Activated naive CD4-positive, alpha-beta T cell treated with anti-CD3 and anti-CD28 coated beads, Interleukin-2, amount 10 ng/mL, durations not matched to agents 7 days and 5 days (primary cell): ENCODE measurements around the gene DCAF12.
"Not testable (repeated sequence)": the region's sequence is repeated elsewhere in the genome, so short reads cannot be mapped to it uniquely, and the experiment has no call there.

Experiments used
- CTCF ChIA-PET: fragments of 350-600 bp; sonication (Branson Sonifier 250); formaldehyde crosslinking; loops from one replicate; lab custom pipeline; 2021; ENCODE audit warnings: antibody characterized with exemption; lab: Charles Lee
- DNase-seq: peaks from one replicate; pipeline ENCODE4 v3.0.0-alpha.2; 2020
- H3K27ac Mint-ChIP-seq: one replicate; pipeline ENCODE4 v1.8.0; 2021; ENCODE audit warnings: mild to moderate bottlenecking, moderate library complexity, mixed read lengths
- H3K27me3 Mint-ChIP-seq: one replicate; pipeline ENCODE4 v1.8.0; 2021; ENCODE audit warnings: mild to moderate bottlenecking, mixed read lengths
- H3K36me3 Mint-ChIP-seq: one replicate; pipeline ENCODE4 v1.8.0; 2021; ENCODE audit warnings: mixed read lengths
- H3K4me1 Mint-ChIP-seq: one replicate; pipeline ENCODE4 v1.8.0; 2021; ENCODE audit warnings: mixed read lengths
- H3K4me3 Mint-ChIP-seq: one replicate; pipeline ENCODE4 v1.8.0; 2021; ENCODE audit warnings: mild to moderate bottlenecking, moderate library complexity, mixed read lengths
- H3K9me3 Mint-ChIP-seq: one replicate; pipeline ENCODE4 v1.8.0; 2021; ENCODE audit warnings: mixed read lengths

Gene DCAF12

DNA sequence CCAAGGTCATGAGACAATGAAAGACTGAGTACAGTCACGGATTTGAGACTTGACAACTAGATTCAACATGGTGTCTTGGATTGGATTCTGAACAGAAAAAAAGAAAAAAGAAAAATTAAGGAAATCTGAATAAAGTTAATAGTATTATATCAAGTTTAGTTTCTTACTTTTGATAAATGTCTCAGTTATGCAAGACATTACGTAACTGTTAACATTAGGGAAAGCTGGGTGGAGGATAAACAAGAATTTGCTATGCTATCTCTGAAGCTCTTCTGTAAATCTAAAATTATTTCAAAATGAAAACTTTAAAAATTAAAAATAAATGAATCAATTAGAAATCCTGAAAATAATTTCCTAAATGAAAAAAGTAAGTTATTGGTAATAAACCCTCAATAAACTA, 14.4 kb upstream of the DCAF12 start:
- no peak overlapping the region for H3K4me3 Mint-ChIP-seq
- H3K9me3 Mint-ChIP-seq: no peaks in the 10 kb centered on the region
- no peaks in the 10 kb centered on the region for H3K27me3 Mint-ChIP-seq
- H3K36me3 Mint-ChIP-seq: no peaks in the 10 kb centered on the region
- H3K4me1 Mint-ChIP-seq: peaks cover 8% of the 10 kb centered on the region
- no peak for DNase-seq
- H3K27ac Mint-ChIP-seq: no peak overlapping the region
- CTCF ChIA-PET: no interaction called here

DNA sequence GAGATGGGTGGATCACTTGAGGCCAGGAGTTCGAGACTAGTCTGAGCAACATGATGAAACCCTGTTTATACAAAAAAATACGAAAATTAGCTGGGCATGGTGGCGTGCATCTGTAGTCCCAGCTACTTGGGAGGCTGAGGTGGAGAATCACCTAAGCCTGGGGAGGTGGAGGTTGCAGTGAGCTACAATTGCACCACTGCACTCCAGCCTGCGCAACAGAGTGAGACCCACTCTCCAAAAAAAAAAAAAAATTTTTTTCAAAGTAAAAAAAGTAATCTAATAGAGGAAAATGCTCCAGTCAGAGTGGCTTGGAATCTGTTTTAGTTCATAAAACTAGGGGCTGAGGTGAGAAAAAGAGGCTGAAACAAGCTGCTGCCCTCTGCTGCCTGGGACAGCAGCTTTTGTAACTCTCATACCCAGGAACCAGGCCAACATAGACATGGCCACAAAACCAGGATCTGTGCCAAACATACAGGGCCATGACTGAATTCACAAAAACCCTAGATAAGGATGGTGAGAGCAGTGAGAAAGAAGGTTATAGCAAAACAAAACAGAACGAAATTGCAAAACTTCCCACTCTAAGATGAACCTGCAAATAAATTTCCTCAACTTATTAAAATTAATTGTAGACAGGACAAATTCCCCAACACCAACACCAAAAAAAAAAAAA, 13.1 kb upstream of the DCAF12 start:
- Mint-ChIP-seq H3K9me3 (no peaks in the 10 kb centered on the region), H3K27me3 (no peaks in the 10 kb centered on the region), H3K4me1 (peaks cover 8% of the 10 kb centered on the region), H3K4me3 (no peak overlapping the region), H3K27ac (no peak overlapping the region), H3K36me3 (no peaks in the 10 kb centered on the region)
- no peak for DNase-seq
- CTCF ChIA-PET: interaction anchor here (0.7 kb wide), 2 partner anchors 10 to 31 kb away, joined by 3 to 4 read pairs; no protein-coding TSS in a partner anchor

DNA sequence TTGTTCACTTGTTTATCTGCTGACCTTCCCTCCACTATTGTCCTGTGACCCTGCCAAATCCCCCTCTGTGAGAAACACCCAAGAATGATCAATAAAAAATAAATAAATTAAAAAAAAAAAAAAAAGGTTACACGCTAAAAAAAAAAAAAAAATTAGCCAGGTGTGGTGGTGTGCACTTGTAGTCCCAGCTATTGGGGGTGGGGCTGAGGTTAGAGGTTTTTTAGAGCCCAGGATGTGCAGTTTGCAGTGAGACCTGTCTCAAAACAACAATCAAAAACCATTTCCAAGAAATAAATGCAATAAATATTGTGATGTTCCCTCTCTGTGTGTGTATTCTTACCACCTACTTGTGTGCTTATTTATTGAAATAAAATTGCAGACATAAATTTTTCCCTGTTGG, 12.1 kb upstream of the DCAF12 start:
- peak; percentile 53 for DNase-seq
- H3K27me3 Mint-ChIP-seq, H3K36me3 Mint-ChIP-seq, H3K4me3 Mint-ChIP-seq, H3K4me1 Mint-ChIP-seq, H3K27ac Mint-ChIP-seq, H3K9me3 Mint-ChIP-seq, CTCF ChIA-PET: not testable (repeated sequence)

DNA sequence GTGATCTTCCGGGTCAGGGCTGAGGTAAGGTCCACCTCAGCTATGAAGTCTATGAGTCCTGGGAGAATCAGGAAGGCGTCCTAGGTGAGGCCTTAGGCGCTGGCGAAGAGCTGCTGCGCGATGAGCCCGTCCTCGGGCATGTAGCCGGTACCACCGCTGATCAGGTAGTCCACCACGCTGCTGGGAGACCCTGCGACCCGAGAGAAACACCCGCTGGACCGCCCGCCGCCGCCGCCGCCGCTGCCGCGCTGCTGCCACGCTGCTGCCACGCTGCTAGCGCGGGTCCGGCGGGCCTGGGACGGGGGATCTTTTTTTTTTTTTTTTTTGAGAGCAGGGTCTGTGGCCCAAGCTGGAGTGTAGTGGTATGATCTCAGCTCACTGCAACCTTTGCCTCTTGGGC, 8.0 kb upstream of the DCAF12 start:
- DNase-seq: no peak
- H3K4me1 Mint-ChIP-seq: peaks cover 5% of the 10 kb centered on the region
- no peak overlapping the region for H3K4me3 Mint-ChIP-seq
- H3K9me3 Mint-ChIP-seq: no peaks in the 10 kb centered on the region
- H3K36me3 Mint-ChIP-seq: no peaks in the 10 kb centered on the region
- no peaks in the 10 kb centered on the region for H3K27me3 Mint-ChIP-seq
- H3K27ac Mint-ChIP-seq: no peak overlapping the region
- CTCF ChIA-PET: no interaction called here

DNA sequence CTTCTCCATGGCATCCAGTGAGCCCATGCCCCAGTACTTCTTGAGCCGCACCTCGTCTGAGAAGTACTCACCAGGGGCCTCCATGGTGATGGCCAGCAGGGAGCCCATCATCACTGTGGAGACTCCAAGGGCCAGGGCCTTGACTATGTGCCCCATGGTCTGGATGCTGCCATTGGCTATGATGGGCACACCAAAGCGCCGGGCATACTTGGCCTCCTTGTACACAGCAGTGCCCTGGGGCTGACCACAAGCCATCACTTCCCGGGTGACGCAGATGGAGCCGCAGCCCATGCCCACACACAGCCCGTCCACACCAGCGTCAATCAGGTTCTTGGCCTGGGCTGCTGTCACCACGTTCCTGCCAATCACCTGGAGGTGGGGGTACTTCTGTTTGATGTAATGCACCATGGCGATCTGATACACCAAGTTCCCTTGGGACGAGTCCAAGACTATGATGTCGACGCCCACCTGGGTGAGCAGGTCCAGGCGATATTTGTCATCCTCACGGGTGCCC, 7.0 kb upstream of the DCAF12 start:
- Mint-ChIP-seq H3K4me3 (no peak overlapping the region), H3K27me3 (no peaks in the 10 kb centered on the region), H3K9me3 (no peaks in the 10 kb centered on the region), H3K36me3 (no peaks in the 10 kb centered on the region), H3K27ac (no peak overlapping the region), H3K4me1 (no peaks in the 10 kb centered on the region)
- DNase-seq: no peak
- CTCF ChIA-PET: no interaction called here

DNA sequence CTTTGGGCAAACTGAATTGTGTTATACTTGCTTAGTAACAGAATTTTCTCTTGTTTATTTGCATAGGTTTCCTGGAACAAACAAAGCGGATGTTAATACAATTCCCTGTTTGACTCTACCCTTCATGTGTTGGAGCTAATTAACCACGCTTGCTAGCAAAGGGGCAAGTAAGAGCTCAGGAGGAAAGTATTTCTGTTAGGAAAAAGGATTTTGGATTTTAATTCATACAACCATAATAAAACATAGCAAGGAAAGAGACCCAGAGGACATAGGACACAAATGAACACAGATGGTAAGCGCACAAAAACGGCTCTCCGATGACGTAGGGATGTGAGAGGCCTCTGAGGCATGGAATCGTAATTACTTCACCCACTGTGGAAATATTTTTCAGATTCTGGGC, 5.1 kb upstream of the DCAF12 start:
- Mint-ChIP-seq H3K4me1 (peaks cover 6% of the 10 kb centered on the region), H3K9me3 (no peaks in the 10 kb centered on the region), H3K4me3 (no peak overlapping the region), H3K36me3 (no peaks in the 10 kb centered on the region), H3K27me3 (peaks cover 1% of the 10 kb centered on the region), H3K27ac (no peak overlapping the region)
- CTCF ChIA-PET: no interaction called here
- DNase-seq: no peak

DNA sequence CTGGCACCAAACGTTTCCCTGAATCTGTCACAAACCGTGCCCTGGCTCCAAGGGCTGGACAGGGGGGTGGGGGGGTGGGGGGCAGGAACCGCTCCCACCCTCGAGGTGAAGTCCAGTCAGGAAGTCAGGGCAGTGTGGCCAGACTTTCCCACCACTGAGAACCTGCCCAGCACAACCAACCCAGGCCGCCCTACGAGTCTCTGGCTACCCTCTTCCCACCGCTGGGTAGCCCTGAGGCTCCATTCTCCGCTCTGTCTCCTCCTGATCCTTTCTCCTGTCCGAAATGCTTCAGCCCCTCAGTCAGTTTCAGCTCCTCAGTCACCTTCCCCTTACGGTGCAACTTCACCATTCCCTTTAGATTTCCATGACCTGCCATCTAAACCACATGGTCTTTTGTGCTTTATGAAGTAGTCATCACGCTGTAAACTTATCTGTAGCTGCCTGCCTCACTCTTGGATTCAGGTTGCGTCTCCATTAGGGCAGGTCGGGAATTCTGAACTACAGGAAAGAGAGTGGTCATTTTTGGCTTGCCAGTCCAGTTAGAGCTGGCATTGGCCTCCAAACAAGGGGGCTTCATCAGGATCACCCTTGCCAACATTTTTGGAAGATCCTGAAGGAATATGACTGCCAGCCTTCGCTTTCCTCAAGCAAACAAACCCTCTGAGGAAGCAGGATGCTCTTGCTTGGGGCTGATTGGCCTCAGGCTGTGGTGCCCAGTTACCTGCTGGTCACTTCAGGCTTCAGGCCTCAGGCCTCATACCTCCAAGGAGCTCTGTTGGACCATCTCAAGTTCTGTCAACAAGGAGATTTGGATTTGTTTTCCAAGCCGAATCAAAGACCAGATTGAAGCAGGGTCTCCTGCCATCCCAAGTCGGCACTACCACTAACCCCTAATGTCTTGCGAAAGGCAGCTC, 794 bp upstream of the DCAF12 start:
- no peak for DNase-seq
- peaks cover 3% of the 10 kb centered on the region for H3K27me3 Mint-ChIP-seq
- no peaks in the 10 kb centered on the region for H3K9me3 Mint-ChIP-seq
- H3K4me1 Mint-ChIP-seq: peaks cover 34% of the 10 kb centered on the region
- H3K27ac Mint-ChIP-seq: peak overlapping the region; percentile 96
- peak overlapping the region; percentile 96 for H3K4me3 Mint-ChIP-seq
- CTCF ChIA-PET: interaction anchor here (0.9 to 1.4 kb wide), 2 partner anchors 8 to 53 kb away, joined by 3 to 4 read pairs; no protein-coding TSS in a partner anchor
- H3K36me3 Mint-ChIP-seq: peaks cover 26% of the 10 kb centered on the region

DNA sequence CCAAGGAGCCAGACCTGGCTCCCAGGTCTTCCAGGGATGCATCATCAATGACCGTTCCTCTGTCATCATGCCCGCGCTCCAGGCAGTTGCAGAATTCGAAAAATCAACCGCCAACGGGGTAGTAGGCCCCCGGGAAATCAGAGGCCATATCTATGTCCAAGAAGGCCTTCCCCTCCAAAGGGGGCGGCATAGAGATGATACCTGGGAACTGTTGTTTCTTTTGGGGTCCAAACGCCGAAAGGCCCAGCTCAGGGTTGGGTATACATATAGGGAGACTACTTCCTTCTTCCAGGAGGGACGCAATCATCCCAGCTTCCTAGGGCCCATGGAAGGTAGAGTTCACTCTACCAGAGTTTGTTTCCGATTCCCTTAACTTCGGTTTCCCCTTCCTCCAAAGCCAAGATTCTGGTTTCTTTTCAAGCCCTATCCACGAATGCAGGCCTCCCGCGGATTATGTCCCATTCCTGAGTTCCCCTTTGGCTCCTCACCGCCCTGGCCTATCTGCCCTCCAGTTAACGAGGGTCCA, 754 bp downstream of the DCAF12 start:
- H3K27me3 Mint-ChIP-seq: peaks cover 3% of the 10 kb centered on the region
- H3K36me3 Mint-ChIP-seq: peaks cover 37% of the 10 kb centered on the region
- peak overlapping the region; percentile 96 for H3K27ac Mint-ChIP-seq
- H3K4me3 Mint-ChIP-seq: peak overlapping the region; percentile 96
- peaks cover 46% of the 10 kb centered on the region for H3K4me1 Mint-ChIP-seq
- peak; percentile 25 for DNase-seq
- CTCF ChIA-PET: no interaction called here
- no peaks in the 10 kb centered on the region for H3K9me3 Mint-ChIP-seq

DNA sequence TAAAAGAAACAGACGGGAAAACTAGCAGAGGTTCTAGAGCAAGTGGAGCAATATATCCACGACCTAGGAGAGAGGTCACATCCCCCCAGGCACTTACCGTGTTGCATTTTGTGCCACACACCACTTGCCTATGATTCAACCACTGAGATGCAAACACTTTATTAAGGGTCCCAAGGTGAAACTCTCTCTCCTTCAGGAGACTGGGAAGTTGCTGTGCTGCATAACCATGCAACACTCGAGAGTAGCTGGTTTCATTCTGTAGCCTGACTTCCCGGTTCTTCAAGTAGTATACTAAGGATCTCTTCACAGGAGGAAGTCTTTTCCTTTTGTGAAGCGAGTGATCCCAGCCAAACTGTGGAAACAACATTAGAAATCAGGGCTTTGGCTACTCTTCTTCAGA, 1.6 kb downstream of the DCAF12 start:
- Mint-ChIP-seq H3K4me3 (peak overlapping the region; percentile 96), H3K36me3 (peaks cover 37% of the 10 kb centered on the region), H3K4me1 (peaks cover 47% of the 10 kb centered on the region), H3K27me3 (peaks cover 3% of the 10 kb centered on the region), H3K9me3 (no peaks in the 10 kb centered on the region), H3K27ac (peak overlapping the region; percentile 96)
- DNase-seq: no peak
- CTCF ChIA-PET: no interaction called here

DNA sequence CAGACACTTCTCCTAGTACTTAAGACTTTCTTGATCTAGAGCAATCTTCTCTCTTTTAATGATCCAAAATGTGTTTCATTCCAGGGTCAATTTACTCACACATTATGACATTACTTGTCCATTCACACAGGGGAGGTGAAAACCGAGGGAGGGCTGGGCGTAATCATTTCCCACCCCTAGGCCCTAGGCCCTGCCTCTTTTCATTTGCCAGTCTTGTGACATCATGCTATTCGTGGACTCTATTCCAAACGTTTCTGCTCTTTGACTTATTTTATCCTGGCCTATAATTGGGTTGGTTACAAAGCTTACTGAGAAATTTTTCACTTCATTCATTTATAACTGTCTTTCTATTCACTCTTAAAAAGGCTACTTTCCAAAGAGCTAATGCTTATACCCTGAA, 2.4 kb downstream of the DCAF12 start:
- H3K36me3 Mint-ChIP-seq: peaks cover 40% of the 10 kb centered on the region

DNA sequence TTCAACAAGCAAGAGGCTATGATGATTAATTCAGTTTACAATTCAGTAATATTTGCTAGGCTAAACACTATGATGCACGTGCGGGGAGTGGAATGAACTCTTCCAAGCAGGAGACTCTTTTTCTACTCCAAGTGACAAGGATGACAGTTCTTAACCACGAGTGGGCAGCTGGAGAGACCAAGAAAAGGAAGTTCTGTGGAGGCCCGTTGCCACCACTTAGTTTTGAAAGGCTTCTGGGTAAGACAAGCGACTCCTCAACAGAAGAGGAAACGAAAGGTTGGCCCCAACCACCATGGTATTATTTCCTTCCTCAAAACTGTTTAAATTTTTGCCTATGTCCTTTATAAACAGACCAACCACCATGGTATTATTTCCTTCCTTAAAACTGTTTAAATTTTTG, 2.8 kb downstream of the DCAF12 start:
- CTCF ChIA-PET: no interaction called here
- peak; percentile 55 for DNase-seq
- peaks cover 47% of the 10 kb centered on the region for H3K4me1 Mint-ChIP-seq

More for the DNA sequence above, 2.4 kb downstream of the DCAF12 start:
- CTCF ChIA-PET: no interaction called here
- DNase-seq: no peak
- H3K27me3 Mint-ChIP-seq: peaks cover 3% of the 10 kb centered on the region
- H3K27ac Mint-ChIP-seq: peak overlapping the region; percentile 96
- H3K9me3 Mint-ChIP-seq: no peaks in the 10 kb centered on the region
- peaks cover 47% of the 10 kb centered on the region for H3K4me1 Mint-ChIP-seq
- peak overlapping the region; percentile 96 for H3K4me3 Mint-ChIP-seq

DNA sequence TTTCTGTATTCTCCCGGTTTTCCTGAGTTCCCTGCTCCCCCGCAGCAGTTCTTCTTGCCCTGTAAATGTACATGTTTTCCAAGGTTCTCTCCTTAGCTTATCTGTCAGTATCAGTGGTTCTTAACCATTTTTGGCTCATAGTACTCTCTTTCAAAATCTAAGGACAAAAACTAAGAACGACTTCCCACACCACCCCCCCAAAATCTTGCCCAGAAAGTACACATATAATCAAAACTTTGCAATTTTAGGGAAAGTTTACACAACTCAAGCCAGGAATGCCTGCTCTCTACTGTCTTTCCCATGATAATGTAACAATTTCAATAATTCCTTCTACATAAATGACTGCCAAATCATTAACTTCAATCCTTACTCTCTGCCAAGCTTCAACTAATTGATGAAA, 4.5 kb downstream of the DCAF12 start:
- no peak for DNase-seq
- CTCF ChIA-PET: no interaction called here
- no peaks in the 10 kb centered on the region for H3K9me3 Mint-ChIP-seq
- peaks cover 50% of the 10 kb centered on the region for H3K36me3 Mint-ChIP-seq
- H3K4me3 Mint-ChIP-seq: no peak overlapping the region
- peaks cover 3% of the 10 kb centered on the region for H3K27me3 Mint-ChIP-seq
- peaks cover 41% of the 10 kb centered on the region for H3K4me1 Mint-ChIP-seq
- no peak overlapping the region for H3K27ac Mint-ChIP-seq

More for the DNA sequence above, 2.8 kb downstream of the DCAF12 start:
- H3K9me3 Mint-ChIP-seq: no peaks in the 10 kb centered on the region
- peaks cover 43% of the 10 kb centered on the region for H3K36me3 Mint-ChIP-seq
- peak overlapping the region; percentile 96 for H3K4me3 Mint-ChIP-seq
- H3K27ac Mint-ChIP-seq: peak overlapping the region; percentile 96
- H3K27me3 Mint-ChIP-seq: peaks cover 3% of the 10 kb centered on the region

DNA sequence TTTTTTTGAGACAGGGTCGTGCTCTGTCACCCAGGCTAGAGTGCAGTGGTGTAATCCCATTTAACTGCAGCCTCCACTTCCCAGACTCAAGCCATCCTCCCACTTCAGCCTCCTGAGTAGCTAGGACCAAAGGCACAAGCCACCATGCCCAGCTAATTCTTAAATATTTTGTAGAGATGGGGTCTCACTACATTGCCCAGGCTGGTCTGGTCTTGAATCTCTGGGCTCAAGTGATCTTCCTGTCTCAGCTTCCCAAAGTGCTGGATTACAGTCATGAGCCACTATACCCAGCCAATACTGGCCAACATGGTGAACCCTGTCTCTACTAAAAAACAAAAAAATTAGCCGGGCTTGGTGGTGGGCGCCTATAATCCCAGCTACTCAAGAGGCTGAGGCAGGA, 6.8 kb downstream of the DCAF12 start:
- peaks cover 35% of the 10 kb centered on the region for H3K4me1 Mint-ChIP-seq
- H3K36me3 Mint-ChIP-seq: peaks cover 52% of the 10 kb centered on the region
- H3K9me3 Mint-ChIP-seq: no peaks in the 10 kb centered on the region
- H3K27me3 Mint-ChIP-seq: no peaks in the 10 kb centered on the region
- no peak overlapping the region for H3K4me3 Mint-ChIP-seq
- DNase-seq: no peak
- CTCF ChIA-PET: interaction anchor here (0.7 to 1.2 kb wide), 2 partner anchors 8 to 133 kb away, joined by 3 read pairs; no protein-coding TSS in a partner anchor
- no peak overlapping the region for H3K27ac Mint-ChIP-seq

DNA sequence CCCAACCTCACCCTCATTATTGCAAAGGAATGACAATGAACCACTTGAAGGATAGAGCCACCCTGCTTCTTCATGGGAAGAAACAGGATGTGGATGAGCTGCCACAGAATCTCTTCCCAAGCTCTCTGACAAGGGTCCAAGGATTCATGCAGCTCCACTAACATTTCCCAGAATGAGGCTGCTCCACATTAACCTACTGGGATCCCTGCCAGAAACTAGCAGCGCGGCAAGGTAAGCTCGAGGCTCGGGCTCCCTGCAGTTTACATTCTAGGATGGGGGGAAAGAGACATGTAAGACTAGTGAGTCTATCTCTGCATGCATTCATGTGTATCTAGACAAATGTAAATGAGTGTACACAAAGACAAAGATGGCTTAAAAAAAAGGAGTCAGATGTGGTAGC, 12.1 kb downstream of the DCAF12 start:
- no peak overlapping the region for H3K27ac Mint-ChIP-seq
- peaks cover 43% of the 10 kb centered on the region for H3K36me3 Mint-ChIP-seq
- no peak overlapping the region for H3K4me3 Mint-ChIP-seq
- H3K9me3 Mint-ChIP-seq: no peaks in the 10 kb centered on the region
- H3K4me1 Mint-ChIP-seq: no peaks in the 10 kb centered on the region
- CTCF ChIA-PET: interaction anchor here (0.9 kb wide), 1 partner anchor 43 kb away, joined by 3 read pairs; no protein-coding TSS in a partner anchor
- DNase-seq: no peak
- H3K27me3 Mint-ChIP-seq: no peaks in the 10 kb centered on the region
